Esophagus muscularis mucosa (tissue), 4 donors: ENCODE data around the gene TXN. TPM values are rescaled to one million over a fixed set of nuclear protein-coding genes. Genes with fewer than 3 reads are reported as not detected.

ENCODE experiments used
- DNase-seq: peaks from one replicate; pipeline ENCODE4 v3.0.0-alpha.2; 2017; ENCODE audit errors: extremely low spot score
- H3K27ac ChIP-seq, 4 donors: fragments of 200-600 bp; sonication (generic); replicated peaks in 1 of 4; 1 replicate in 3 of 4; 2 replicates in 1 of 4; pipeline ENCODE4 v1.5.1; 2016 to 2019; ENCODE audit warnings: mild to moderate bottlenecking in 1 of 4
- H3K27me3 ChIP-seq, 4 donors: fragments of 200-600 bp; sonication (generic); one replicate each; pipeline versions ENCODE4 v1.5.1 to v1.6.0; 2016 to 2019
- H3K36me3 ChIP-seq, 4 donors: fragments of 200-600 bp; sonication (generic); one replicate each; pipeline ENCODE4 v1.5.1; 2016 to 2019
- H3K4me1 ChIP-seq, 4 donors: fragments of 200-600 bp; sonication (generic); one replicate each; pipeline ENCODE4 v1.5.1; 2016 to 2019
- H3K4me3 ChIP-seq, 4 donors: fragments of 200-600 bp; sonication (generic); 1 replicate in 2 of 4; 2 replicates in 2 of 4; pipeline ENCODE4 v1.5.1; 2016 to 2019; ENCODE audit warnings: mild to moderate bottlenecking in 4 of 4, moderate library complexity in 1 of 4
- H3K9me3 ChIP-seq, 4 donors: fragments of 200-600 bp; sonication (generic); 1 replicate in 3 of 4; 2 replicates in 1 of 4; pipeline ENCODE4 v1.5.1; 2016 to 2019
- CTCF ChIP-seq, 3 experiments: fragments of 200-600 bp in 2 of 3; fragments of 450-650 bp in 1 of 3; sonication (generic) in 2 of 3; IDR thresholded peaks; one replicate each; pipeline ENCODE4 v1.5.1; 2017 to 2019; ENCODE audit warnings: antibody characterized with exemption in 3 of 3, mild to moderate bottlenecking in 2 of 3, moderate library complexity in 1 of 3
- EP300 ChIP-seq: sonication (generic); formaldehyde crosslinking; IDR thresholded peaks from one replicate; pipeline ENCODE4 v1.6.1; 2017; ENCODE audit warnings: antibody characterized with exemption
- POLR2A ChIP-seq: fragments of 450-650 bp; IDR thresholded peaks from one replicate; pipeline ENCODE4 v1.6.1; 2017; ENCODE audit warnings: antibody characterized with exemption, moderate library complexity, mild to moderate bottlenecking, low read depth
- POLR2AphosphoS5 ChIP-seq, 2 donors: sonication (generic); formaldehyde crosslinking; IDR thresholded peaks; one replicate each; pipeline ENCODE4 v1.6.1; 2017; ENCODE audit warnings: antibody characterized with exemption in 2 of 2
- WGBS: methylation state at CpG from one replicate; pipeline ENCODE4 v1.1.5; 2018; 5-methylcytosine and 5-hydroxymethylcytosine counted together
- intact Hi-C: fragments of 100-400 bp; cut with DNase I; formaldehyde crosslinking; loops from one replicate; pipeline ENCODE4 v1.15.1; 2023
- total RNA-seq, 4 donors: library from RNA; depleted of rRNA; stranded (reverse); fragments of >200 nt; gene quantifications; one replicate each; pipeline versions ENCODE4 v1.1.0 to v1.2.1, GENCODE V29; 2016

The TXN gene
- total RNA-seq, 4 donors from 2014 or later, result 158 to 213 (median 178) TPM

GRCh38 chr9:110214586-110215355 lies 41.5 kb downstream of the TXN start:
- no peaks in the 10 kb centered on the region for H3K36me3 ChIP-seq
- WGBS, result 94% methylated on average over 2 of the region's 2 CpGs
- no peak for DNase-seq
- peaks cover 0 to 4% (median 0%) of the 10 kb centered on the region in 4 donors for H3K4me1 ChIP-seq
- no peaks in the 10 kb centered on the region for H3K9me3 ChIP-seq
- no peaks in the 10 kb centered on the region for H3K27me3 ChIP-seq
- TF ChIP-seq POLR2AphosphoS5 (IDR thresholded peaks at IDR 0.05) (no peak), CTCF (IDR thresholded peaks at IDR 0.05) (no peak), POLR2A (no peak), EP300 (no peak)
- intact Hi-C loops, result loop anchor here (5.0 kb wide), 1 partner anchor 312 kb away; no protein-coding TSS in a partner anchor
- no peak overlapping the region for H3K4me3 ChIP-seq
- H3K27ac ChIP-seq, result no peak overlapping the region

- no peak overlapping the region for H3K4me3 ChIP-seq
- H3K4me1 ChIP-seq, result peaks cover 0 to 4% (median 0%) of the 10 kb centered on the region in 4 donors
- H3K27me3 ChIP-seq, result no peaks in the 10 kb centered on the region
- intact Hi-C loops, result no loop called here
- DNase-seq, result no peak
- 98% methylated on average over 4 of the region's 6 CpGs for WGBS
- TF ChIP-seq EP300 (no peak), CTCF (IDR thresholded peaks at IDR 0.05) (no peak)
- no peaks in the 10 kb centered on the region for H3K9me3 ChIP-seq
- no peak overlapping the region for H3K27ac ChIP-seq
- no peaks in the 10 kb centered on the region for H3K36me3 ChIP-seq
Measured at GRCh38 chr9:110214090-110214489, 42.2 kb downstream of the TXN start.

GRCh38 chr9:110213413-110214044 lies 42.8 kb downstream of the TXN start:
- no peaks in the 10 kb centered on the region for H3K9me3 ChIP-seq
- H3K4me3 ChIP-seq, result no peak overlapping the region
- no peaks in the 10 kb centered on the region for H3K36me3 ChIP-seq
- no peak for DNase-seq
- intact Hi-C loops, result no loop called here
- TF ChIP-seq EP300 (no peak), CTCF (IDR thresholded peaks at IDR 0.05) (no peak), POLR2AphosphoS5 (IDR thresholded peaks at IDR 0.05) (no peak), POLR2A (no peak)
- H3K27ac ChIP-seq, result no peak overlapping the region
- WGBS, result 94% methylated on average over 9 of the region's 10 CpGs
- H3K4me1 ChIP-seq, result peaks cover 0 to 4% (median 0%) of the 10 kb centered on the region in 4 donors
- H3K27me3 ChIP-seq, result no peaks in the 10 kb centered on the region

- H3K27ac ChIP-seq, result no peak within 1 kb of the TSS
- 92% methylated on average over 6 of the region's 9 CpGs for WGBS
- no peaks in the 10 kb centered on the region for H3K36me3 ChIP-seq
- no peak within 1 kb of the TSS for H3K4me3 ChIP-seq
- intact Hi-C loops, result no loop called here
- no peak for TF ChIP-seq CTCF (IDR thresholded peaks at IDR 0.05)
- TF ChIP-seq POLR2AphosphoS5 (IDR thresholded peaks at IDR 0.05), result no peak
- TF ChIP-seq POLR2A, result no peak
- TF ChIP-seq EP300, result no peak
- no peaks in the 10 kb centered on the region for H3K9me3 ChIP-seq
- no peaks in the 10 kb centered on the region for H3K4me1 ChIP-seq
- DNase-seq, result no peak
- H3K27me3 ChIP-seq, result peaks cover 0 to 7% (median 0%) of the 10 kb centered on the region in 4 donors
Measured at GRCh38 chr9:110208031-110208430, 48.3 kb downstream of the TXN start, which contains the start of gene C9orf152. C9orf152 (minus strand) TSS chr9:110208159; CDS start chr9:110207579, 580 bp downstream.
